Small intestine (tissue), 7 donors: ENCODE measurements around the gene TCERG1L. TPM values are rescaled to one million over a fixed set of nuclear protein-coding genes. Genes with fewer than 3 reads are reported as not detected.

Experiments used
- DNase-seq, 2 donors: peaks; one replicate each; pipeline versions ENCODE4 v3.0.0 to v3.0.0-alpha.2; 2013
- FAIRE-seq: peaks from 2 replicates; lab custom pipeline; 2012; peaks lifted over from hg19 to GRCh38; lab: Jason Lieb, UNC
- H3K27ac ChIP-seq, 3 donors: one replicate each; pipeline ENCODE4 v1.5.1; 2013; ENCODE audit warnings: low read length in 2 of 3, mild to moderate bottlenecking in 2 of 3, control low read depth in 1 of 3, inconsistent platforms in 1 of 3, low read depth in 1 of 3, moderate library complexity in 1 of 3
- H3K27me3 ChIP-seq, 3 donors: one replicate each; pipeline ENCODE4 v1.6.1; 2013; ENCODE audit warnings: low read length in 3 of 3, inconsistent platforms in 1 of 3; ENCODE audit not compliant: control insufficient read depth in 3 of 3, insufficient read depth in 3 of 3
- H3K36me3 ChIP-seq, 3 donors: one replicate each; pipeline ENCODE4 v1.6.1; 2013; ENCODE audit warnings: low read length in 3 of 3, inconsistent platforms in 1 of 3, low read depth in 1 of 3, mild to moderate bottlenecking in 1 of 3, moderate library complexity in 1 of 3; ENCODE audit not compliant: control insufficient read depth in 3 of 3, insufficient read depth in 2 of 3
- H3K4me1 ChIP-seq, 3 donors: one replicate each; pipeline ENCODE4 v1.6.1; 2013; ENCODE audit warnings: low read length in 2 of 3, inconsistent platforms in 1 of 3, low read depth in 1 of 3, mild to moderate bottlenecking in 1 of 3, moderate library complexity in 1 of 3; ENCODE audit not compliant: control insufficient read depth in 3 of 3, insufficient read depth in 2 of 3
- H3K4me3 ChIP-seq, 3 donors: one replicate each; pipeline ENCODE4 v1.5.1; 2013; ENCODE audit warnings: low read length in 3 of 3, control low read depth in 1 of 3, inconsistent platforms in 1 of 3, low read depth in 1 of 3, mild to moderate bottlenecking in 1 of 3, moderate library complexity in 1 of 3
- H3K9me3 ChIP-seq, 2 donors: one replicate each; pipeline ENCODE4 v1.6.1; 2013; ENCODE audit warnings: low read depth in 1 of 2, low read length in 1 of 2; ENCODE audit not compliant: control insufficient read depth in 2 of 2, insufficient read depth in 1 of 2
- WGBS, 3 donors: extraction: QIAGEN DNeasy Blood & Tissue Kit; methylation state at CpG; one replicate each; pipeline ENCODE4 v1.1.7; 2013; 5-methylcytosine and 5-hydroxymethylcytosine counted together
- polyA plus RNA-seq, 4 donors: library from polyadenylated mRNA; stranded (reverse) in 3 of 4; unstranded in 1 of 4; fragments of 200-250 nt in 3 of 4; fragments of 120-200 nt in 1 of 4; gene quantifications; one replicate each; pipeline versions ENCODE4 v1.2.1 to v1.2.3, GENCODE V29; 2013
- donor health status: healthy with polysubstance abuse.
- donor health status: control.
- donor health status: control.
- donor health status: Bipolar disorder and iron deficiency.
- donor health status: healthy.

The TCERG1L gene
- polyA plus RNA-seq, 4 donors: 0.04 to 0.12 TPM; not detected in 2

DNA sequence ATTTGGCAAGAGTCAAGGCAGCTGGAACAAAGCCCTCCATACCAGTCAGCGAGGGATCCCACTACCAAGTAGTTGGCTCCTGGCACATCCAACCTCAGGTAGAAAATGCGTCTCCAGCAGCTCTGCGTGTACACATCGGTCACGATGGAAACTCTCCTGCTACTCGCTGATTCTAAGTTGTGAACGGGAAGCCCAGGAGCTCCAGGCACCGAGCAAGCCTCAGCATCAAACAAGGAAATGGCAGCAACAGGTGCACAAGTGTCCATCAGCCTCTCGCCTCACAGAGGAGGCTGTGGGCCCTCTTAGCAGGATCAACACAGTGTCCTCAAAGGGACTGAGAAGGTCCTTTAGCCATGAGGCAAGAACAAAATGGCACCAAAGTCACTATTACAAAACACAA, 127.0 kb downstream of the TCERG1L start:
- no peak overlapping the region for H3K4me3 ChIP-seq
- no peaks in the 10 kb centered on the region for H3K36me3 ChIP-seq
- no peak for FAIRE-seq
- no peaks in the 10 kb centered on the region for H3K9me3 ChIP-seq
- H3K4me1 ChIP-seq: no peaks in the 10 kb centered on the region
- no peak for DNase-seq
- WGBS, 3 donors: 89 to 91% (median 91%) methylated on average over 9 of the region's 9 CpGs
- no peaks in the 10 kb centered on the region for H3K27me3 ChIP-seq
- no peak overlapping the region for H3K27ac ChIP-seq

DNA sequence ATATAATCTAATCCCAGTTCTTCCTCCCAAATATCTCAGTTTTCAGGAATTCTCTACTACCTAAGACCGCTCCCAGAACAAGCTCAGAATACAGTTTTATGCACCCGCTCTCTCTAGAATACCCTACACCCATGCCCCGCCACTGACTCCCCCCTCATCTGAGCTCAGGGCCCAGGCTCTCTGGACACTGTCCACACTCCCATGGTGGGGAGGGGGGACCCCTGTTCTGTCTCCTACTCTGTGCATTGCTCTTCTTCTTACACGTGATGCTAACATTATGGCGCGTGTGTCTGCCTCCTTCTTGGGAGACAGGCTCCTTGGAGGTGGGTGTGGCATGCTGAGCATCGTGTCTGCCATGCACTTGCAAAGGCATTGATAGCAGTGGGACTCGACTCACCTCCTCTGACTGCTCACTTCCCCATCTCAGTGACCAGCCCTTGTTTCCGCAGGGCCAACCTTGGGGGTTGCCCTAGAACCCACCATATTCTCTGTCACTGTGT, 127.9 kb downstream of the TCERG1L start:
- no peak for DNase-seq
- no peaks in the 10 kb centered on the region for H3K9me3 ChIP-seq
- WGBS, 3 donors: 81 to 90% (median 86%) methylated on average over 9 of the region's 9 CpGs
- no peaks in the 10 kb centered on the region for H3K36me3 ChIP-seq
- H3K27me3 ChIP-seq: no peaks in the 10 kb centered on the region
- H3K27ac ChIP-seq: no peak overlapping the region
- H3K4me1 ChIP-seq: no peaks in the 10 kb centered on the region
- no peak for FAIRE-seq
- no peak overlapping the region for H3K4me3 ChIP-seq

DNA sequence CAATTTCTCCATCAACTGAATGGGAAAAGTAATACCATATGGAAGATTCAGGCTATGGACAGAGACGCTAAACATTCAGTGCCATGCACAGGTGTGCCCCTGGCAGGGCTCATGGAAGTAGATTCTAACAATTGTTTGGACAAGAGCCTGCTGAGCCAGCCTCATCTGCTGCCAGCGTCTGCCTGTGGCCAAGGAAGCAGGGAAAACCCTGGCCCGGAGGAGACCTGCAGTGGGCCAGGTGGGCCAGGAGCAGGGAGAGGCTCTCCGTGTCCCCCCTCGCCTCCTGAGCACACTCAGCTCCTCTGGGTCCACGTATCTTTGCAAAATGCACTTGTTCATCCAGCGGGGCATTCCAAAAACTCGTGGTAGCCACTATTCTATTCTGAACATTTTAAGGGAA, 130.1 kb downstream of the TCERG1L start:
- 79 to 81% (median 79%) methylated on average over 8 of the region's 8 CpGs for WGBS, 3 donors
- no peaks in the 10 kb centered on the region for H3K36me3 ChIP-seq
- no peak overlapping the region for H3K27ac ChIP-seq
- no peak overlapping the region for H3K4me3 ChIP-seq
- H3K27me3 ChIP-seq: no peaks in the 10 kb centered on the region
- no peaks in the 10 kb centered on the region for H3K4me1 ChIP-seq
- FAIRE-seq (no peak), DNase-seq (no peak)
- no peaks in the 10 kb centered on the region for H3K9me3 ChIP-seq

DNA sequence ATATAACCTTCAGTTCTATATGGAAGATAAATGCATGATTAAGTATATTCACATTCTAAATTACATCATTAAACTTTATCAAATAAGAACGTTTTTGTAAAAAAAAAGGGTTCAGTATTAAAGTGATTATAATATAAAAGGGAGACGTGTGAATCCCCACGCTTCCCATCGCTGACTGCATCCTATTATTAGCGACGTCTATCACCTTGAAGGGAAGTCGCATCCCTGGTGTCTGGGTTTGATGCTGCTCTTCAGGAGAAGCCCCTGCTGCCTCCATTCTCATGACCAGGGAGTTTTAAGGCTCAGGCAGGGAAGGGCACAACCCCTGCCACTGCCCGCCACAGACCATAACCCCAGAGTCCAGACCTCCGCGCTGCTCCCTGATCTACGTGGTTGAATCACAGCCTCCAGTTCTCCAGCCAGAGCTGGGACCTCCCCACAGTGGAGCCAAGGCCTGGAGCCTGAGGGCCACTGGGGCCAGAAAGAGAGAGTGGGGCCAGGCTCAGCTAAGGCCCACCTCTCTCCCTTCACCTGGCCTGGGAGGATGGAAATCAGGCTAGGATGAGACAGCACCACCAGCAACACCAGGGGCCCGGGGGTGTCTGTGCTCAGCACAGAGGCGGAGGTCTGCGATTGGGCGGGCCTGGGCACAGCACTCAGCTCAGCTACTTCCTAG, 130.6 kb downstream of the TCERG1L start:
- H3K4me3 ChIP-seq: no peak overlapping the region
- no peak for FAIRE-seq
- H3K4me1 ChIP-seq: no peaks in the 10 kb centered on the region
- no peaks in the 10 kb centered on the region for H3K9me3 ChIP-seq
- no peaks in the 10 kb centered on the region for H3K36me3 ChIP-seq
- no peak for DNase-seq
- no peaks in the 10 kb centered on the region for H3K27me3 ChIP-seq
- no peak overlapping the region for H3K27ac ChIP-seq
- 81 to 86% (median 85%) methylated on average over 15 of the region's 15 CpGs for WGBS, 3 donors

DNA sequence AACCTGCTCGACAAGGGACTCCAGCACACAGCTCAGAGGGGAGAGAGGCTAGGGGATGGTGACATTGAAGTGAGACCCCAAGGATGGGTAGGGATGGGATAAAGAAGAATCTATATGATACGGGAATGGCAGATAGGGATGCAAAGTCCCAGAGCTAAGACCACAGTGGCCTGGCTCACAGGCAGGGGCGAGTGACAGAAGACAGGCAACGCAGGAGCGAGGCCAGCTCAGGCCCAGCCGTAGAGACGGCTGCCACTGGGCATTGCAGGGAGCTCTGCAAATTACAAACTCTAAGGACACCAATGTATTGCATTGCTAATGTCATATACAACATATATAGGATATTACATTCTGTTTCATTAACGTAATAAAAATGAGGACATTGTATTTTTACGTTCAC, 131.4 kb downstream of the TCERG1L start:
- DNase-seq: no peak
- no peaks in the 10 kb centered on the region for H3K27me3 ChIP-seq
- H3K4me1 ChIP-seq: no peaks in the 10 kb centered on the region
- no peak for FAIRE-seq
- WGBS, 3 donors: 78 to 85% (median 85%) methylated on average over 9 of the region's 9 CpGs
- H3K27ac ChIP-seq: no peak overlapping the region
- no peaks in the 10 kb centered on the region for H3K9me3 ChIP-seq
- no peaks in the 10 kb centered on the region for H3K36me3 ChIP-seq
- H3K4me3 ChIP-seq: no peak overlapping the region

DNA sequence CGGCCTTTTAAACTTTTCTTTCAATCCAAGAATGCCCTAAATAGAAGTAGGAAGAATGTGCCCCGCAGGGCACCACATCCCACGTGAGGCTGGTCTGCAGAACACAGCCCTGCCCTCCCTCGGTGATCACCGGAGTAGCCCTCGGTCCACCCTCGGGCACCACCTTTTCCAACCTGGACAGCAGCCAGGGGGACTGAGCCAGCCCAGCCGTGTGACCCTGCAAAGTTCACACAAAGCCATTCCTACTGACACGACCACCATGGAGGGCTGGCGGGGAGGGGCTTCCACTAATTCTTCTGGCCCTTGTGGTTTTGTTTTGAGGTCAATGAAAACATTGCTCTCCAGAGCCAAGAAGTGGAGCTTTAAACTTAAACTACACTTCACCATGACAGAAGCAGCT, 132.2 kb downstream of the TCERG1L start:
- DNase-seq (no peak), FAIRE-seq (no peak)
- no peak overlapping the region for H3K27ac ChIP-seq
- no peaks in the 10 kb centered on the region for H3K27me3 ChIP-seq
- no peak overlapping the region for H3K4me3 ChIP-seq
- H3K36me3 ChIP-seq: no peaks in the 10 kb centered on the region
- no peaks in the 10 kb centered on the region for H3K4me1 ChIP-seq
- 51 to 67% (median 60%) methylated on average over 10 of the region's 10 CpGs for WGBS, 3 donors
- H3K9me3 ChIP-seq: no peaks in the 10 kb centered on the region

DNA sequence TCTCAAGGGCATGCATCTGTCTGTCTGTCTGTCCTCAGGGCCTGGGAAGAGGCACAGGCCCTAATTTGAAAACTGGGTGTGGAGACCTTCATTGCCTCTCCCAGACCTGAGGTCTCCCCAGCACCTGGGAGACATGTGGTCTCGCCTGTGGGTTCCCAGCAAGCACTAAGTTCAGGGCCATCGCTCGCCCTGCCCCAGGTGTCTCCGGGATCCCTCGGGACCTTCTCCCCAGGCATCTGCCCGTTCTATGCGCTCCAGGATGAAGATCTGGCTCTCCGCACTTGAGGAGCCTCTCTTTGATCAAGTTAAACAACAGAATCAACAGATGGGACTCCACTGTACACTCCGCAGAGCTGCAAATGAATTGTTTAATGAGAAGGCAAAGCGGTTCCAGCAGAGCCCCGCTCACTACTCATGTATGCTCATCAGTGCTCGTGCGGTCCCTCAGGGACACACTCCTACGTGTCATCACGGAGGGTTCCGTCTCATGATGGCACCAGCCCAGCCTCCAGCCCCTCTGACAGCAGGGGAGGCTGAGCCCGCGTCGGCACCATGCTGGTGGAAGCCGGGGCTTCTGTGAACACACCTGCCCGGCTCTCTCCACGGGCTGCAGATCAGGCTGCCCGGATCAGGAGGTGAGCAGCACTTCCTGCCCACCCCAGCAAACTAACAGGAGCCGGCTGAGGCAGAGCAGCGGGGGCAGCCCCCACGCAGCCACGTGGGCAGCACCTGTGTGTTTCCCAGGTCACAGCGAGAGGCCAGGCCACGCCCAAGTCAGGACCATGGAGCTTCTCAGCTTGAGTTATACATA, 132.8 kb downstream of the TCERG1L start:
- Histone ChIP-seq H3K36me3 (no peaks in the 10 kb centered on the region), H3K27me3 (no peaks in the 10 kb centered on the region), H3K9me3 (no peaks in the 10 kb centered on the region), H3K4me1 (no peaks in the 10 kb centered on the region), H3K4me3 (no peak overlapping the region), H3K27ac (no peak overlapping the region)
- DNase-seq (no peak), FAIRE-seq (no peak)
- WGBS, 3 donors: 73 to 80% (median 80%) methylated on average over 29 of the region's 29 CpGs

DNA sequence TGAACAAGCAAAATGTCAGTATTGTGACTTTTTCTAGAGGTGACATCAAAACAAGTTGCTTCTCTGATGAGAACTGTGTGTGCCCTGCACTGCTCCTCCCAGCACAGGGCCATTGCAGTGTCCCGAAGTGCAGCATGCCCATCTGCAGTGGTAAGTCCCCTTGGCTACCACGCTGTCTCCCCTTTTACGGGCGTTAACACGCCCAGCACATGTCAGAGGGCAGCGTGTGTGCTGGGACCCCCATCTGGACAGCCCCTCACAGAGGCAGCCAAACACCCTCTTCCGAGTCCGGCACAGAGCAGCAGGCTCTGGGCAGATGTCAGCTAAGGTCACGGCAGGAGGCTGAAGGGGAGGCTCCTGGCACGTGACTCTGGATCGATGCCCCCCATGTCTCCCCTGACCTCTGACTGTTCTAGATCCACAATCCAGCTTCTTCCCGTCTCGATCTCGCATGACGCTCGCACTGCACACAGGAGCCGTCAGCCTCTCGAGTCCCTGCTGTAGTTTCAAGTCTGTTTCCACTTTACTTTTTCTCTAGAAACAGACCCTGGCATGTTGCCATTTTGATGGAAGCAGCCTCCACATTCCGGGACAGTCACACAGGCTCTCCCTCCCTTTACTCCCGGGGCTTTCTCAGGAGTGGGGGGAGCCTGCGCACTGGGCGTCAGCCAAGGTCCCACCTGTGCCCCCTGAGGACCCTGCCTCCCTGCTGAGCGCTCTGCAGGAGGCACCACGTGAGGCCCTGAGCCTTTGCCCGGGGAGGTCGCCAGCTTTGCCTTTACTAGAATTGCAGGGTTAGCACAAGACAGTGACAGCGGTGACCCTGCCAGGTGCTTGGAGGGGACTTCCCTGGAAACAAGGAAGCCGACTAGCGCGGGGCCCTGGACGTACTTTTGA, 133.8 kb downstream of the TCERG1L start:
- Histone ChIP-seq H3K36me3 (no peaks in the 10 kb centered on the region), H3K9me3 (no peaks in the 10 kb centered on the region), H3K4me3 (no peak overlapping the region), H3K27ac (no peak overlapping the region), H3K27me3 (no peaks in the 10 kb centered on the region), H3K4me1 (no peaks in the 10 kb centered on the region)
- no peak for DNase-seq
- 74 to 85% (median 84%) methylated on average over 31 of the region's 31 CpGs for WGBS, 3 donors
- FAIRE-seq: no peak
